ENCODE data around the gene TMEM154.

- TF ChIP-seq, protein P1, sequence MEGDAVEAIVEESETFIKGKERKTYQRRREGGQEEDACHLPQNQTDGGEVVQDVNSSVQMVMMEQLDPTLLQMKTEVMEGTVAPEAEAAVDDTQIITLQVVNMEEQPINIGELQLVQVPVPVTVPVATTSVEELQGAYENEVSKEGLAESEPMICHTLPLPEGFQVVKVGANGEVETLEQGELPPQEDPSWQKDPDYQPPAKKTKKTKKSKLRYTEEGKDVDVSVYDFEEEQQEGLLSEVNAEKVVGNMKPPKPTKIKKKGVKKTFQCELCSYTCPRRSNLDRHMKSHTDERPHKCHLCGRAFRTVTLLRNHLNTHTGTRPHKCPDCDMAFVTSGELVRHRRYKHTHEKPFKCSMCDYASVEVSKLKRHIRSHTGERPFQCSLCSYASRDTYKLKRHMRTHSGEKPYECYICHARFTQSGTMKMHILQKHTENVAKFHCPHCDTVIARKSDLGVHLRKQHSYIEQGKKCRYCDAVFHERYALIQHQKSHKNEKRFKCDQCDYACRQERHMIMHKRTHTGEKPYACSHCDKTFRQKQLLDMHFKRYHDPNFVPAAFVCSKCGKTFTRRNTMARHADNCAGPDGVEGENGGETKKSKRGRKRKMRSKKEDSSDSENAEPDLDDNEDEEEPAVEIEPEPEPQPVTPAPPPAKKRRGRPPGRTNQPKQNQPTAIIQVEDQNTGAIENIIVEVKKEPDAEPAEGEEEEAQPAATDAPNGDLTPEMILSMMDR (conservative IDR thresholded peaks at IDR 0.05): no peak
- TF ChIP-seq ZFX (IDR thresholded peaks at IDR 0.05): no peak
Observed at GRCh38 chr4:152577708-152578396, 101.9 kb downstream of the TMEM154 start.
